Renal pelvis (tissue), 4 donors: Measurements from ENCODE around the gene LAMA4. TPM values are rescaled to one million over a fixed set of nuclear protein-coding genes. Genes with fewer than 3 reads are reported as not detected.

ENCODE experiments used
- DNase-seq: peaks from one replicate; pipeline ENCODE4 v3.0.0-alpha.2; 2013
- polyA plus RNA-seq, 3 donors: library from polyadenylated mRNA; unstranded; fragments of 120-200 nt; gene quantifications; one replicate each; pipeline ENCODE4 v1.2.1, GENCODE V29; 2013; ENCODE audit not compliant: insufficient read length in 3 of 3

Gene LAMA4
- polyA plus RNA-seq, 3 donors = 77.4 to 93.6 (median 90.1) TPM

- no peak for DNase-seq
Observed at GRCh38 chr6:112096901-112097300, 157.5 kb downstream of the LAMA4 start.

- DNase-seq = peak; percentile 5
Observed at GRCh38 chr6:112087916-112088315, 166.5 kb downstream of the LAMA4 start.

DNA sequence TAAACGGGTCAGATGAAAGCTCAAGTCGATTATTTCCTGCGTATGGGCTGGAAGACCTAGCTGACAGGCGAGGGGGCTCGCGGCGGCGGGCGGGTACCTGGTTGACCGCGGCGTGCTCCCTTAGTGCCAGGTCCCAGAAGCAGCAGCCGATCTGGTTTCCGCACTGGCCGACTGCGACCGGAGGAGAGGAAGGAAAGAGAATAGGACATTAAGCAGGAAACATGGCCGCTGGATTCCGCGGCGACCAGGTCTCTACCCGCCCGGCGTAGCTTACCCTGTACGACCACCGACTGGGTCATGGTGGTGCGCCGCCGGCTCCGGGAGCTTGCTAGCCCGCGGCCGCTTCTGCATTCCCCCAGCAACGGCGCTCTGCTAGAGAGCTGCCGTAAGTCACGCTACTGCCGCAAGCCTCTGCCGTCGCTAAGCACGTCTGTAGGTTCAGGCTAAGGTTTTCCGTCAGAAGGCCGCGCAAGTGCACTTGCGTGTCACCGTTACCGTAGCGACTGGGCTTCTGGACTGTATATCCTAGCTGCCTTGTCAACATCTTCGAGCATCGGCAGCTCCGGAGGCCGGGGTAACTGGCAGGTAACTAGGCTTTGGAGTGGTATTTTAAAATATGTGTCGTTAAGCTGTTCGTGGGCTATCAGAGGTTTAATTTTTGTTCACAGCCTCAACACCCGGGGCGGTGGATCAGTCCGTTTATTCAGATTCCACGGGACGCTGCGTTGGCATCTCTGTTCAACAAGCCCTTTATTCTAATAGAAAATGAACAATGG, 167.0 kb downstream of the LAMA4 start, which contains the start of the genes FAM229B and TUBE1:
Gene FAM229B, plus strand, starts transcription at position 456 of the 776 bp plus-strand sequence. CDS start 11,693 bp downstream, outside the sequence.
Gene TUBE1, minus strand, starts transcription at position 347 of the 776 bp plus-strand sequence. Its CDS starts 48 bp downstream, at position 299.
- peak; percentile 97 for DNase-seq

- peak; percentile 37 for DNase-seq
Observed at GRCh38 chr6:112086744-112087135, 167.6 kb downstream of the LAMA4 start.

- DNase-seq = no peak
Observed at GRCh38 chr6:112085286-112086065, 168.9 kb downstream of the LAMA4 start.

DNA sequence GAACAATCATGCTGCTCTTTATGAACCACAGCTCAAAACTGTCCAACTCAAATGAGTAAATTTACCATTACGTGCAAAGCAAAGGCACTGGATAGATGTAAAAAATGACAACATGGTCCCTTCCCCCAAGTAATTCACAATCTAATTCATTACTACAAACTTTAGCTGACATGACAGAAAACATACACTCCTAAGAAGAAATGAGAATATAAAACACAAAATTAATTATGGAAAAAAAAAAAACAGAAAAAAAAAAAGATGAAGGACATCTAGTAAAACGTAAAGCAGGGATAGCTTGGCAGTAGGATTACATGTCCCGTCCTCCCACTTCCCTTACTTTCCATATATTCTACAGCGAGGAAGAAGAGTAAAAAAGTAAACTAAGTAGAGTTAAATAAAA, 172.8 kb downstream of the LAMA4 start:
- DNase-seq = no peak

- DNase-seq = no peak
Observed at GRCh38 chr6:112066606-112067005, 187.8 kb downstream of the LAMA4 start.

GRCh38 chr6:112065426-112065986, 188.9 kb downstream of the LAMA4 start:
- DNase-seq = no peak

GRCh38 chr6:112062966-112063365, 191.4 kb downstream of the LAMA4 start:
- no peak for DNase-seq

GRCh38 chr6:112061605-112062004, 192.8 kb downstream of the LAMA4 start:
- no peak for DNase-seq

Other genes starting within 250 kb of the LAMA4 start
- gene CCN6, start 200.5 kb downstream of the LAMA4 start, polyA plus RNA-seq = 1 to 10 TPM; 2.9 to 3.8 (median 3.5) TPM
- 10 to 100 TPM; 22.6 to 49.5 (median 49.1) TPM for gene TUBE1, start 167.1 kb downstream of the LAMA4 start, polyA plus RNA-seq
- gene FAM229B, start 167.0 kb downstream of the LAMA4 start, polyA plus RNA-seq = 10 to 100 TPM; 44.2 to 46.4 (median 45.8) TPM
- gene RFPL4B, start 92.8 kb upstream of the LAMA4 start, polyA plus RNA-seq = under 1 TPM; 0.18 to 0.86 (median 0.73) TPM